SH-SY5Y (cell line): ENCODE results near the gene KCNJ15.

Experiments
- GATA2 ChIP-seq: IDR thresholded peaks from 2 replicates; pipeline ENCODE4 v1.6.1; 2011; ENCODE audit warnings: mild to moderate bottlenecking, low read depth, low read length
- GATA3 ChIP-seq: IDR thresholded peaks from 2 replicates; pipeline ENCODE4 v1.6.1; 2011; ENCODE audit warnings: low read depth, mild to moderate bottlenecking, low read length, moderate library complexity

- TF ChIP-seq GATA3 (no peak), GATA2 (no peak)
These were observed 5.1 kb downstream of the KCNJ15 start for GRCh38 chr21:38261851-38262250.
